Measurements from ENCODE around the gene WDR18. TPM values are rescaled to one million over a fixed set of nuclear protein-coding genes. Genes with fewer than 3 reads are reported as not detected.

Gene WDR18
- total and polyA plus RNA-seq, 2 of the 8 experiments (the other 6 are each of a cell fraction or from before 2014, with no cell fraction given), result 87.7 to 177 TPM

GRCh38 chr19:988081-988480 lies 3.9 kb downstream of the WDR18 start:
- no peak for DNase-seq (ENCODE audit: low read depth in 1 of 2, low spot score in 2 of 2)
- H3K23me2 ChIP-seq (ENCODE audit: low read depth, low read length), result peaks cover 4% of the 10 kb centered on the region; the same call in 1 of the 2 replicates
- H3K4me1 ChIP-seq (replicated peaks in 1 of 4; ENCODE audit: control insufficient read depth in 3 of 4, insufficient read depth in 4 of 4, low read length in 3 of 4), result peaks cover 0 to 4% (median under 1%) of the 10 kb centered on the region in 4 experiments; a peak in 4 of 7 replicates
- peaks cover 0 to 17% of the 10 kb centered on the region in 2 experiments; a peak in 2 of 4 replicates for H3K79me2 ChIP-seq (ENCODE audit: control insufficient read depth in 1 of 2, insufficient read depth in 2 of 2, low read length in 2 of 2)
- FAIRE-seq, result no peak
- no peak overlapping the region for H2BK15ac ChIP-seq (ENCODE audit: low read length)
- no peak overlapping the region for H2BK12ac ChIP-seq (ENCODE audit: low read depth, low read length)
- H3K9me3 ChIP-seq (ENCODE audit: insufficient read depth in 2 of 2, low read depth in 1 of 2, low read length in 1 of 2), result no peaks in the 10 kb centered on the region
- no peak overlapping the region for H3K27ac ChIP-seq (ENCODE audit: low read depth, low read length)
- no peak overlapping the region for H3K9ac ChIP-seq (replicated peaks in 1 of 4; ENCODE audit: extremely low read depth in 1 of 4, low read depth in 3 of 4, low read length in 3 of 4)
- peaks cover 5% of the 10 kb centered on the region for H3K79me1 ChIP-seq (ENCODE audit: low read depth, low read length)
- no peak overlapping the region for H2BK5ac ChIP-seq (ENCODE audit: low read depth, low read length)
- H4K20me1 ChIP-seq (replicated peaks in 1 of 2; ENCODE audit: control insufficient read depth in 1 of 2, insufficient read depth in 2 of 2, low read length in 2 of 2), result peaks cover 4 to 16% of the 10 kb centered on the region in 2 experiments
- H4K8ac ChIP-seq (ENCODE audit: extremely low read depth, insufficient read depth, low read length), result no peak overlapping the region
- H2AFZ ChIP-seq (ENCODE audit: low read length), result no peak overlapping the region
- no peaks in the 10 kb centered on the region for H3K27me3 ChIP-seq (replicated peaks in 1 of 4; ENCODE audit: control insufficient read depth in 3 of 4, extremely low read depth in 1 of 4, insufficient read depth in 3 of 4, low read length in 3 of 4)
- no peak overlapping the region for H3K23ac ChIP-seq (ENCODE audit: insufficient read length)
- no peak overlapping the region for H3K4me2 ChIP-seq (ENCODE audit: insufficient read depth in 1 of 2, low read depth in 2 of 2, low read length in 2 of 2)
- H3K18ac ChIP-seq (ENCODE audit: extremely low read depth, low read length), result no peak overlapping the region
- no peak overlapping the region for H3K56ac ChIP-seq (replicated peaks; ENCODE audit: insufficient read length, low read depth, low read length)
- TF ChIP-seq CHD1 (IDR thresholded peaks at IDR 0.05; ENCODE audit: low read depth, low read length), result no peak
- TF ChIP-seq HDAC2 (IDR thresholded peaks at IDR 0.05; ENCODE audit: borderline replicate concordance in 1 of 2, low read depth in 2 of 2, low read length in 2 of 2), result no peak
- no peak for TF ChIP-seq CHD2 (IDR thresholded peaks at IDR 0.05; ENCODE audit: low read length)
- TF ChIP-seq CEBPB (IDR thresholded peaks at IDR 0.05; ENCODE audit: low read depth, low read length), result no peak
- no peak for TF ChIP-seq KDM4A (IDR thresholded peaks at IDR 0.05; ENCODE audit: low read depth, low read length, severe bottlenecking)
- TF ChIP-seq CREB1 (IDR thresholded peaks at IDR 0.05), result no peak
- no peak for TF ChIP-seq USF2 (IDR thresholded peaks at IDR 0.05; ENCODE audit: low read length)
- no peak for TF ChIP-seq FOSL1 (IDR thresholded peaks at IDR 0.05; ENCODE audit: insufficient read depth, low read depth, low read length)
- TF ChIP-seq MAFK (IDR thresholded peaks at IDR 0.05; ENCODE audit: low read depth, low read length), result no peak
- no peak overlapping the region for H2BK120ac ChIP-seq (replicated peaks; ENCODE audit: low read depth, low read length)
- CTCF ChIA-PET (ENCODE audit: partially characterized antibody), result interaction anchor here (0.9 to 1.6 kb wide), 8 partner anchors 16 to 252 kb away, joined by 3 to 7 read pairs (median 3); no protein-coding TSS in a partner anchor
- H3K14ac ChIP-seq (ENCODE audit: insufficient read length), result no peak overlapping the region
- no peak overlapping the region for H4K5ac ChIP-seq (ENCODE audit: insufficient read length, low read depth, low read length)
- no peak overlapping the region for H3K4me3 ChIP-seq (ENCODE audit: extremely low read depth in 1 of 4, insufficient read depth in 2 of 4, low read depth in 3 of 4, low read length in 4 of 4)
- H2BK20ac ChIP-seq (ENCODE audit: low read length), result no peak overlapping the region
- no peak overlapping the region for H3K4ac ChIP-seq (replicated peaks; ENCODE audit: insufficient read length, low read depth, low read length)
- peaks cover 7 to 31% (median 22%) of the 10 kb centered on the region in 4 experiments; a peak in 6 of 8 replicates for H3K36me3 ChIP-seq (ENCODE audit: control insufficient read depth in 2 of 4, insufficient read depth in 4 of 4, low read length in 3 of 4)
- POLR2A ChIA-PET (ENCODE audit: partially characterized antibody), result interaction anchor here (0.7 to 4.8 kb wide), 7 partner anchors 8 to 79 kb away, joined by 3 to 33 read pairs (median 3); partner anchors contain the start of genes ARHGAP45, RNU6-2 and TMEM259
- no peak overlapping the region for H2AK5ac ChIP-seq (ENCODE audit: low read depth, low read length)
- no peak overlapping the region for H4K91ac ChIP-seq (replicated peaks; ENCODE audit: insufficient read length, low read length)
- 76% methylated on average over 14 of the region's 14 CpGs; no CpG with 5 or more reads in 1 of the 2 experiments for WGBS, 2 experiments (ENCODE audit: extremely low coverage in 1 of 2, insufficient coverage in 1 of 2, insufficient read length in 1 of 2, insufficient replicate concordance in 2 of 2, low coverage in 1 of 2, low lambda C conversion rate in 2 of 2, missing lambda C conversion rate in 1 of 2)

All from H1 (cell line).